ENCODE data around the gene STX17.
"Not testable (repeated sequence)": the region's sequence is repeated elsewhere in the genome, so short reads cannot be mapped to it uniquely, and the experiment has no call there.

STX17 gene

DNA sequence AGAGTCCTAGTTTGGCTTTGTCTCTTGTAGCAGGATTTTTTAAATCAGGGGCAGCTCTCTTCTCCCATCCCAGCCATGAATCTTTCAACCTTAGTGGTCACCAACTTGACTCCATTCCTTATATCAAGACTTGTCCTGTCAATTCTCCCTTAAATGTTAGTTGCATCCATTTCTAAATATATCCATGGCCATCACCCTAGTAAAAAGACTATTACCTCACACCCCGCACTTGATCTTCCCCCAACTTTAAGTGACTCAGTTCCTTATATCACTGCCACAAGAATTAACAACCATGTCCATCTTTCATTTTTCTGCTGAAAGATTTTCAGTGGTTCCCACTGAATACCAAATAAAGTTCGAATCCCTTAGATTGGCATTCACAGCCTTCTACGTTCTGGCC lies 67.0 kb downstream of the STX17 start:
- no peak for DNase-seq

GRCh38 chr9:99977033-99977792 lies 70.8 kb downstream of the STX17 start:
- no peak for DNase-seq

GRCh38 chr9:99978221-99978620 lies 71.8 kb downstream of the STX17 start:
- no peak for DNase-seq

DNA sequence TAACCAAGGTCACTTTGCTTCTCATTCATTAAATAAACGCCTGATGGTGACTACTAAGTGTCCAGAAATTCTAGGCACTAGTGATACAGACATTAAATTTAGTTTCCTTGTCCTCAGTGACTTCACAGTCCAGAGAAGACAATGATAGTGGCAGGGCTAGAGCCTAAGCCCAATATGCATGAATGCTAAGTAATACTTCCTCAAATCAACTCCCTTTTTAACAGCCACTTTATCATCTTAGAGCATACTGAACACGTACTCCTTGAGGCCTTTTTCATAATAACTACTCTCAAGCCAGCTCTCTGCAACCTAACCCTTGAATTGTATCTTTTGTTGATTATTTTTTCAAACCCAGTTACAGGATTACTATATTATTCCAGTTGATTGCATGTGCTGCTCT lies 74.1 kb downstream of the STX17 start:
- no peak for DNase-seq

DNA sequence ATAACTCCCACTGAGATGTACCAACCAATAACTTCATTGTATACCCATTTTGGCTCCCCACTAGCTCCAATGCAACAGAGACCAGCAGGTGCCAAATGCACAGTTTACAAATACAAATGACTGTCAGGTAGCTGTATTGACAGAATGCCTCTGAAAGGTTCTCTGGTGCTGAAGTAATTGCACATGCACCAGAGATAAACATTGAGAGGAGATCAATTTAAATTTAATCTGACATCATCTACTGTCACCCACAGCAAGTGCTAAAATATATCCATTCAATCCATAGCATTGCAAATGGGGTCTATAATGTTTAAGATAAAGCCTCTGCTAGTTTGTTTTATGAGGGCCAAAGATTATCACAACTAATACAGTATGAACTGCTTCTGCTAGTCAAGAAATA lies 80.2 kb downstream of the STX17 start:
- no peak for DNase-seq

DNA sequence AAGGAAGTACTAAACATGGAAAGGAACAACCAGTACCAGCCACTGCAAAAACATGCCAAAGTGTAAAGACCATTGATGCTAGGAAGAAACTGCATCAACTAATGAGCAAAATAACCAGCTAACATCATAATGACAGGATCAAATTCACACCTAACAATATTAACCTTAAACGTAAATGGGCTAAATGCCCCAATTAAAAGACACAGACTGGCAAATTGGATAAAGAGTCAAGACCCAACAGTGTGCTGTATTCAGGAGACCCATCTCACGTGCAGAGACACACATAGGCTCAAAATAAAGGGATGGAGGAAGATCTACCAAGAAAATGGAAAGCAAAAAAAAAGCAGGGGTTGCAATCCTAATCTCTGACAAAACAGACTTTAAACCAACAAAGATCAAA lies 84.1 kb downstream of the STX17 start:
- not testable (repeated sequence) for DNase-seq

DNA sequence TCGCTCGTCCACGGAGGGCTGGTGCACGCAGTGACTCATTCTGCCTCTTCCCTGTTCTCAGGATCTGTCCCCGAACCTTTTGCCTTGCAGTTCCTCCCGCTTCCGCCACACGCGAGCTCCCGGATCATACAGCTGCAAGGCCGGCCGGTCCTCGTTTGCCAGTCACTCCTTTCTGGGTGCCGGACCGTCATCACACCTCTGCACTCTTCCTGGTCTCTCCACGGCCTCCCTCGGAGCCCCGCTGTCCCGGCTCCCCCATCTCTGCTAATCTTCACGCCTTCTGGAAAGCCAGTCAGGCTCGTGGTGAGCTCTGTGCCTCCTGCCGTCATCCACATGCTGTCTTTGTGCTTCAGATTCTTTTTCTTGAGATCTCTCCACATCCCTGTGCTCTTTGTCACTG lies 91.8 kb downstream of the STX17 start:
- DNase-seq: no peak

DNA sequence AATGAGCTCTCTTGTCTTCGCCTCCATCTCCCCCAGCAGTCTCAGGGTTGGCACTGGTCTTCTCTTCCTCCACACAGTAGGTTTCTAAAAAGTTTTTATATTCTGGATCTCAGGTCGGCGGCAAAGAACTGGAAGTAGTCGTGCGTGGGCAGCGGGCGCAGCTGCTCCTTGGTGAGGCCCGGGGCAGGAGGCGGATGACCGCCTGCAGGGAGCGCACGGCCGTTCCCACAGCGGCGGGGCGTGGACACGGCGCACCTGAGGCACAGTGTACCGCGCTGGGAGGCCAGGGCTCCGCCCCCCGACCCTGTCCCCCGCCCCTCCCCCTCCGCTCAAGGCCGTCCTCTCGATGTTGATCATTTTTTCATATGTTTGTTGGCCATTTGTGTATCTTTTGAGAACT lies 92.4 kb downstream of the STX17 start:
- DNase-seq: no peak

- DNase-seq: no peak
These were observed 93.3 kb downstream of the STX17 start for GRCh38 chr9:99999797-100000196.

- DNase-seq: no peak
These were observed 104.7 kb downstream of the STX17 start for GRCh38 chr9:100011062-100011681.

- no peak for DNase-seq
These were observed 105.8 kb downstream of the STX17 start for GRCh38 chr9:100012279-100012678.

- no peak for DNase-seq
These were observed 107.1 kb downstream of the STX17 start for GRCh38 chr9:100013573-100013972.

DNA sequence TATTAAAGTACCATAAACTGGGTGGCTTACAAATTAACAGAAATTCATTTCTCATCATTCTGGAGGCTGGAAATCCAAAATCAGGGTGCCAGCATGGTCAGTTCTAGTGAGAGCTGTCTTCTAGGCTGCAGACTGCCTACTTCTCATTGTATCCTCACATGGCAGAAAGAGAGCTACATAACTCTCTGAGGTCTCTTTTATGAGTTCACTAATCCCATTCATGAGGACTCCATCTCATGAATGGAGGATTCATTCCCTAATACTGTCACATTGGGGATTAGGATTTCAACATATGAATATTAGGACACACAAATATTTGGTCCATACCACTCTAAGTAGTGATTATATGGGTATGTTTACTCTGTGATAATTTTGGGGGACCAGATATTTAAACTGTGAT lies 108.4 kb downstream of the STX17 start:
- DNase-seq: no peak

GRCh38 chr9:100019541-100019940 lies 113.1 kb downstream of the STX17 start:
- no peak for DNase-seq
